ENCODE results near the gene DGKD. TPM values are rescaled to one million over a fixed set of nuclear protein-coding genes. Genes with fewer than 3 reads are reported as not detected.

Gene DGKD
- total and polyA plus RNA-seq, 2 donors (not counting 1 experiment from before 2014, with no cell fraction given) = 224 to 396 TPM

DNA sequence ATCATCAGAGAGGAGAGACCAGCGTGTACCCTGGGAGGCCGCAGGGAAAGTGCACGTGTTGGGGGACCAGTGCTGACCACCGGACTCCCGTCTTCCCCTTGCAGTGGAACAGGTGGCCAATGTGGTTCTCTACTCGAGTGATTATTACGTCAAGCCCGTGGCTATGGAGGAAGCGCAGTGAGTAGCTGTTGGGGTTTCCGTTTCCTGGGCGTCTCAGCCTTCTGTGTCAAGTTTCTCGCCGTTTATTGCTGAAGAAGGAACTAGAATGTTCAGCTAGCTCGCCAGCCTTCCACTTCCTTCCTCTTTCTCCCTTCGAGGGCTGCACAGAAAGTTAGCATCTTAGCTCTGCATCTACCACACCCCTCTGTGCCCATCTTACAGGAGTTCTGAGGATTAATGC, 22.8 kb upstream of the DGKD start:
- Histone ChIP-seq H3K4me3 (ENCODE audit: control extremely low read depth in 1 of 5, extremely low read depth in 1 of 5, insufficient read depth in 1 of 5, low read depth in 2 of 5, low read length in 4 of 5) (peak overlapping the region in 2 of 5 experiments; percentile 19 to 32), H3K4me1 (ENCODE audit: control insufficient read depth in 2 of 2, insufficient read depth in 2 of 2, low read length in 2 of 2) (peaks cover 66 to 78% of the 10 kb centered on the region in 2 donors), H3K27me3 (replicated peaks in 1 of 4; ENCODE audit: control extremely low read depth in 1 of 4, control insufficient read depth in 3 of 4, insufficient read depth in 4 of 4, low read length in 3 of 4) (no peaks in the 10 kb centered on the region), H4K20me1 (ENCODE audit: control insufficient read depth, insufficient read depth, low read length, poor library complexity, severe bottlenecking) (no peaks in the 10 kb centered on the region), H3K9ac (ENCODE audit: low read length) (peak overlapping the region; percentile 37), H2AFZ (ENCODE audit: insufficient read depth, low read depth, low read length, poor library complexity, severe bottlenecking) (no peak overlapping the region), H3K9me3 (ENCODE audit: control extremely low read depth in 1 of 3, control insufficient read depth in 2 of 3, insufficient read depth in 1 of 3, low read length in 2 of 3) (peaks cover 0 to 12% (median 0%) of the 10 kb centered on the region in 3 donors), H3K79me2 (ENCODE audit: control insufficient read depth, insufficient read depth, low read length) (no peaks in the 10 kb centered on the region), H3K27ac (ENCODE audit: low read length in 2 of 2) (peak overlapping the region; percentile 92 to 97), H3K4me2 (replicated peaks; ENCODE audit: low read depth, low read length, poor library complexity, severe bottlenecking) (peak overlapping the region; percentile 65), H3K36me3 (replicated peaks in 1 of 2; ENCODE audit: control extremely low read depth in 1 of 2, control insufficient read depth in 1 of 2, extremely low read depth in 1 of 2, insufficient read depth in 2 of 2, low read length in 1 of 2) (no peaks in the 10 kb centered on the region)
- no peaks in the 10 kb centered on the region for H3K27me3 Mint-ChIP-seq
- H3K4me1 Mint-ChIP-seq = peaks cover 79% of the 10 kb centered on the region
- TF ChIP-seq EZH2 (IDR thresholded peaks at IDR 0.05; ENCODE audit: borderline replicate concordance, insufficient read depth, low read depth, low read length, poor library complexity, severe bottlenecking) = no peak
- TF ChIP-seq, protein P1, sequence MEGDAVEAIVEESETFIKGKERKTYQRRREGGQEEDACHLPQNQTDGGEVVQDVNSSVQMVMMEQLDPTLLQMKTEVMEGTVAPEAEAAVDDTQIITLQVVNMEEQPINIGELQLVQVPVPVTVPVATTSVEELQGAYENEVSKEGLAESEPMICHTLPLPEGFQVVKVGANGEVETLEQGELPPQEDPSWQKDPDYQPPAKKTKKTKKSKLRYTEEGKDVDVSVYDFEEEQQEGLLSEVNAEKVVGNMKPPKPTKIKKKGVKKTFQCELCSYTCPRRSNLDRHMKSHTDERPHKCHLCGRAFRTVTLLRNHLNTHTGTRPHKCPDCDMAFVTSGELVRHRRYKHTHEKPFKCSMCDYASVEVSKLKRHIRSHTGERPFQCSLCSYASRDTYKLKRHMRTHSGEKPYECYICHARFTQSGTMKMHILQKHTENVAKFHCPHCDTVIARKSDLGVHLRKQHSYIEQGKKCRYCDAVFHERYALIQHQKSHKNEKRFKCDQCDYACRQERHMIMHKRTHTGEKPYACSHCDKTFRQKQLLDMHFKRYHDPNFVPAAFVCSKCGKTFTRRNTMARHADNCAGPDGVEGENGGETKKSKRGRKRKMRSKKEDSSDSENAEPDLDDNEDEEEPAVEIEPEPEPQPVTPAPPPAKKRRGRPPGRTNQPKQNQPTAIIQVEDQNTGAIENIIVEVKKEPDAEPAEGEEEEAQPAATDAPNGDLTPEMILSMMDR (IDR thresholded peaks at IDR 0.05) = no peak
- peak; percentile 96 for DNase-seq
- peaks cover 3% of the 10 kb centered on the region for H3K9me3 Mint-ChIP-seq (ENCODE audit: insufficient read depth)
- ATAC-seq (ENCODE audit: low read depth) = peak; percentile 91
- peak overlapping the region; percentile 94 for H3K27ac Mint-ChIP-seq
- intact Hi-C loops (cut with micrococcal nuclease) = loop anchor here (1.0 to 5.0 kb wide), 8 partner anchors 8 to 269 kb away; partner anchors contain the start of genes ATG16L1, DGKD and INPP5D
- CTCF ChIA-PET = interaction anchor here (0.6 to 2.6 kb wide), 15 partner anchors 9 to 116 kb away, joined by 3 to 17 read pairs (median 5); partner anchors contain the start of genes ATG16L1 and DGKD
- POLR2A ChIA-PET = interaction anchor here (0.5 to 2.5 kb wide), 12 partner anchors 9 to 489 kb away, joined by 3 to 30 read pairs (median 4); partner anchors contain the start of gene DGKD
- 0% methylated on average over 14 of the region's 15 CpGs for WGBS (ENCODE audit: insufficient coverage)
- peak overlapping the region; percentile 73 for H3K4me3 Mint-ChIP-seq

DNA sequence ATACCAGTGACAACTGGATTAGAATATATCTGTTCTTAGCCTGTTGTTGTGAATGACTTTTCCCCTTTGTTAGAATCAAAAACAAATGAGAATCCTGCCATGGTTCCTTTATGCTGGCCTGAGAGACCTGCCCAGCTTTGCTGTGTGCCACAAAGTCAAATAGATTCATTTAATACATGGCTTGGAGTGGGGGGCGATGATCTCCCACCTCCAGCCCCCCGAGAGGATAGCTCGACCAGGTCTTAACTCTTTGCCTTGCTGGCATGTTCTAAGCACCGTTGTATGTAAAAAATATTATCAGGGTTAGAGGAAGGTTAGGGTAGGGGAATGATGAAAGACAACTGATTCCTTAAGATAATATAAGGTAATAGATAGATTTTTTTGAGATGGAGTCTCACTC, 22.2 kb upstream of the DGKD start:
- ChIA-PET POLR2A (interaction anchor here (0.6 to 2.5 kb wide), 10 partner anchors 10 to 489 kb away, joined by 3 to 30 read pairs (median 4); partner anchors contain the start of gene DGKD), CTCF (interaction anchor here (0.7 to 2.6 kb wide), 13 partner anchors 9 to 81 kb away, joined by 3 to 17 read pairs (median 6); partner anchors contain the start of genes ATG16L1 and DGKD)
- Histone ChIP-seq H3K36me3 (replicated peaks in 1 of 2; ENCODE audit: control extremely low read depth in 1 of 2, control insufficient read depth in 1 of 2, extremely low read depth in 1 of 2, insufficient read depth in 2 of 2, low read length in 1 of 2) (no peaks in the 10 kb centered on the region), H4K20me1 (ENCODE audit: control insufficient read depth, insufficient read depth, low read length, poor library complexity, severe bottlenecking) (no peaks in the 10 kb centered on the region), H3K27ac (ENCODE audit: low read length in 2 of 2) (peak overlapping the region; percentile 92 to 97), H2AFZ (ENCODE audit: insufficient read depth, low read depth, low read length, poor library complexity, severe bottlenecking) (no peak overlapping the region), H3K4me1 (ENCODE audit: control insufficient read depth in 2 of 2, insufficient read depth in 2 of 2, low read length in 2 of 2) (peaks cover 66 to 75% of the 10 kb centered on the region in 2 donors), H3K9ac (ENCODE audit: low read length) (peak overlapping the region; percentile 37), H3K4me2 (replicated peaks; ENCODE audit: low read depth, low read length, poor library complexity, severe bottlenecking) (peak overlapping the region; percentile 65), H3K4me3 (ENCODE audit: control extremely low read depth in 1 of 5, extremely low read depth in 1 of 5, insufficient read depth in 1 of 5, low read depth in 2 of 5, low read length in 4 of 5) (peak overlapping the region in 1 of 5 experiments; percentile 32), H3K9me3 (ENCODE audit: control extremely low read depth in 1 of 3, control insufficient read depth in 2 of 3, insufficient read depth in 1 of 3, low read length in 2 of 3) (peaks cover 0 to 7% (median 0%) of the 10 kb centered on the region in 3 donors), H3K27me3 (replicated peaks in 1 of 4; ENCODE audit: control extremely low read depth in 1 of 4, control insufficient read depth in 3 of 4, insufficient read depth in 4 of 4, low read length in 3 of 4) (no peaks in the 10 kb centered on the region), H3K79me2 (ENCODE audit: control insufficient read depth, insufficient read depth, low read length) (no peaks in the 10 kb centered on the region)
- ATAC-seq (ENCODE audit: low read depth) = no peak
- no CpG with 5 or more reads among the region's 4 CpGs for WGBS (ENCODE audit: insufficient coverage)
- peak overlapping the region; percentile 94 for H3K27ac Mint-ChIP-seq
- H3K27me3 Mint-ChIP-seq = no peaks in the 10 kb centered on the region
- no peaks in the 10 kb centered on the region for H3K9me3 Mint-ChIP-seq (ENCODE audit: insufficient read depth)
- peaks cover 75% of the 10 kb centered on the region for H3K4me1 Mint-ChIP-seq
- intact Hi-C loops (cut with micrococcal nuclease) = loop anchor here (5.0 kb wide), 1 partner anchor 270 kb away; the partner anchor contains the start of gene INPP5D
- TF ChIP-seq, protein P1 (IDR thresholded peaks at IDR 0.05) = no peak
- no peak for TF ChIP-seq EZH2 (IDR thresholded peaks at IDR 0.05; ENCODE audit: borderline replicate concordance, insufficient read depth, low read depth, low read length, poor library complexity, severe bottlenecking)
- DNase-seq = no peak
- H3K4me3 Mint-ChIP-seq = peak overlapping the region; percentile 73
